DOHH2 (cell line): ENCODE measurements around the gene ADAMTS16.

Source experiments
- H3F3A ChIP-seq: fragments of 200-600 bp; sonication (generic), shearing (Covaris generic); 2 replicates; pipeline ENCODE4 v1.6.0; 2016; ENCODE audit warnings: antibody characterized with exemption, mild to moderate bottlenecking; ENCODE audit not compliant: control insufficient read depth, insufficient read depth
- H3K27ac ChIP-seq: fragments of 200-600 bp; sonication (generic); 2 replicates; pipeline ENCODE4 v1.5.1; 2014; ENCODE audit warnings: low read depth, mild to moderate bottlenecking, low read length, moderate library complexity
- H3K27me3 ChIP-seq: fragments of 200-600 bp; sonication (generic); 2 replicates; pipeline ENCODE4 v1.6.1; 2014; ENCODE audit warnings: mild to moderate bottlenecking, low read length, mixed read lengths; ENCODE audit not compliant: control insufficient read depth
- H3K36me3 ChIP-seq: fragments of 200-600 bp; sonication (generic); 2 replicates; pipeline ENCODE4 v1.6.1; 2014; ENCODE audit warnings: mild to moderate bottlenecking, low read length, moderate library complexity, mixed read lengths; ENCODE audit not compliant: control insufficient read depth
- H3K4me1 ChIP-seq: fragments of 200-600 bp; sonication (generic); 2 replicates; pipeline ENCODE4 v1.6.1; 2014; ENCODE audit warnings: mild to moderate bottlenecking, low read length, mixed read lengths; ENCODE audit not compliant: control insufficient read depth
- H3K4me2 ChIP-seq: fragments of 200-600 bp; sonication (generic); 2 replicates; pipeline ENCODE4 v1.6.0; 2014; ENCODE audit warnings: mild to moderate bottlenecking, low read length, moderate library complexity
- H3K4me3 ChIP-seq: fragments of 200-600 bp; sonication (generic); 2 replicates; pipeline ENCODE4 v1.5.1; 2014; ENCODE audit warnings: mild to moderate bottlenecking, low read length, mixed read lengths
- H3K79me2 ChIP-seq: fragments of 200-600 bp; sonication (generic); 2 replicates; pipeline ENCODE4 v1.6.1; 2014; ENCODE audit warnings: mild to moderate bottlenecking, low read length, mixed read lengths; ENCODE audit not compliant: control insufficient read depth
- H3K9me2 ChIP-seq: fragments of 200-600 bp; sonication (generic); replicated peaks from 2 replicates; pipeline ENCODE4 v1.6.1; 2014; ENCODE audit warnings: mild to moderate bottlenecking, low read length, mixed read lengths; ENCODE audit not compliant: control insufficient read depth
- H3K9me3 ChIP-seq: fragments of 200-600 bp; sonication (generic); 2 replicates; pipeline ENCODE4 v1.6.1; 2014; ENCODE audit warnings: antibody characterized with exemption, low read length, mixed read lengths; ENCODE audit not compliant: control insufficient read depth, insufficient read depth
- H4K20me1 ChIP-seq: fragments of 200-600 bp; sonication (generic); 2 replicates; pipeline ENCODE4 v1.6.0; 2014; ENCODE audit warnings: low read depth, mild to moderate bottlenecking, antibody characterized with exemption, low read length, moderate library complexity; ENCODE audit not compliant: control insufficient read depth, insufficient read depth
- EZH2phosphoT487 ChIP-seq: fragments of 200-600 bp; sonication (generic); IDR thresholded peaks from 2 replicates; pipeline ENCODE4 v1.6.1; 2017; ENCODE audit warnings: borderline replicate concordance, mild to moderate bottlenecking, antibody characterized with exemption, low read length, moderate library complexity, mixed read lengths
- TF ChIP-seq, protein P1 (sequence below): fragments of 200-600 bp; sonication (generic); IDR thresholded peaks from one replicate; pipeline ENCODE4 v1.5.1; 2014; ENCODE audit warnings: antibody characterized with exemption, mild to moderate bottlenecking, low read depth, low read length; ENCODE audit not compliant: poor library complexity, severe bottlenecking

ADAMTS16 gene

GRCh38 chr5:5145651-5146529 is 5.8 kb downstream of the ADAMTS16 start:
- no peaks in the 10 kb centered on the region for H3K9me2 ChIP-seq
- H3K27me3 ChIP-seq = no peaks in the 10 kb centered on the region
- H3K79me2 ChIP-seq = no peaks in the 10 kb centered on the region
- no peak overlapping the region for H3K27ac ChIP-seq
- no peaks in the 10 kb centered on the region for H3F3A ChIP-seq
- H4K20me1 ChIP-seq = no peaks in the 10 kb centered on the region
- no peaks in the 10 kb centered on the region for H3K4me1 ChIP-seq
- TF ChIP-seq, protein P1, sequence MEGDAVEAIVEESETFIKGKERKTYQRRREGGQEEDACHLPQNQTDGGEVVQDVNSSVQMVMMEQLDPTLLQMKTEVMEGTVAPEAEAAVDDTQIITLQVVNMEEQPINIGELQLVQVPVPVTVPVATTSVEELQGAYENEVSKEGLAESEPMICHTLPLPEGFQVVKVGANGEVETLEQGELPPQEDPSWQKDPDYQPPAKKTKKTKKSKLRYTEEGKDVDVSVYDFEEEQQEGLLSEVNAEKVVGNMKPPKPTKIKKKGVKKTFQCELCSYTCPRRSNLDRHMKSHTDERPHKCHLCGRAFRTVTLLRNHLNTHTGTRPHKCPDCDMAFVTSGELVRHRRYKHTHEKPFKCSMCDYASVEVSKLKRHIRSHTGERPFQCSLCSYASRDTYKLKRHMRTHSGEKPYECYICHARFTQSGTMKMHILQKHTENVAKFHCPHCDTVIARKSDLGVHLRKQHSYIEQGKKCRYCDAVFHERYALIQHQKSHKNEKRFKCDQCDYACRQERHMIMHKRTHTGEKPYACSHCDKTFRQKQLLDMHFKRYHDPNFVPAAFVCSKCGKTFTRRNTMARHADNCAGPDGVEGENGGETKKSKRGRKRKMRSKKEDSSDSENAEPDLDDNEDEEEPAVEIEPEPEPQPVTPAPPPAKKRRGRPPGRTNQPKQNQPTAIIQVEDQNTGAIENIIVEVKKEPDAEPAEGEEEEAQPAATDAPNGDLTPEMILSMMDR = no peak
- no peak for TF ChIP-seq EZH2phosphoT487
- no peak overlapping the region for H3K4me2 ChIP-seq
- no peak overlapping the region for H3K4me3 ChIP-seq
- H3K36me3 ChIP-seq = no peaks in the 10 kb centered on the region
- H3K9me3 ChIP-seq = no peaks in the 10 kb centered on the region; the same call in 1 of the 2 replicates

GRCh38 chr5:5146530-5147160 is 6.5 kb downstream of the ADAMTS16 start:
- Histone ChIP-seq H3K79me2 (no peaks in the 10 kb centered on the region), H3K4me2 (no peak overlapping the region), H3K27ac (no peak overlapping the region), H3K36me3 (no peaks in the 10 kb centered on the region), H3K9me3 (no peaks in the 10 kb centered on the region; the same call in 1 of the 2 replicates), H3K27me3 (no peaks in the 10 kb centered on the region), H4K20me1 (no peaks in the 10 kb centered on the region), H3K4me1 (no peaks in the 10 kb centered on the region), H3K4me3 (no peak overlapping the region), H3F3A (no peaks in the 10 kb centered on the region), H3K9me2 (no peaks in the 10 kb centered on the region)
- no peak for TF ChIP-seq EZH2phosphoT487
- TF ChIP-seq, protein P1 = no peak

DNA sequence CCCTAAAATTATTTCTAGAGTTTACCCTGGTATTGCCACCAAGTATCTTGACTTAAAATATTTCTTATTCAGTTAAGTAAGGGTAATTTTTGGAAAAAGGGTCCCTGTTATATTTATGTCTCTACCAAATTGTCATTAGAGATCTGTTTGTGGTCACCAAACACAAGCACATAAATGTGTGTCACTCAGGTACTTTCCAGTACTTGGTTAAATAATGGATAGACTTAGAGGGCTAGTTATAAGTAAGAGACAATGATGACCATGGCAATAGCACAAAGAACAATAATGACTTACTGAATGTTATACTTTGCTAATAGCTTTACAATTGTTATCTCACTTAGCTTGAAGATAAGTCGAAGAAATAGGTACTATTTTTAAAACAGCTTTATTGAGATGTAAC is 9.0 kb downstream of the ADAMTS16 start:
- no peaks in the 10 kb centered on the region for H3K9me2 ChIP-seq
- no peak overlapping the region for H3K4me2 ChIP-seq
- H3K36me3 ChIP-seq = no peaks in the 10 kb centered on the region
- no peaks in the 10 kb centered on the region for H3K4me1 ChIP-seq
- H3K4me3 ChIP-seq = no peak overlapping the region
- H3K27ac ChIP-seq = no peak overlapping the region
- H3K27me3 ChIP-seq = no peaks in the 10 kb centered on the region
- H3K9me3 ChIP-seq = no peaks in the 10 kb centered on the region; the same call in 1 of the 2 replicates
- H3K79me2 ChIP-seq = no peaks in the 10 kb centered on the region
- H4K20me1 ChIP-seq = no peaks in the 10 kb centered on the region
- no peaks in the 10 kb centered on the region for H3F3A ChIP-seq
- TF ChIP-seq, protein P1 = no peak
